Stimulated activated CD4-positive, alpha-beta T cell treated with anti-CD3 and anti-CD28 coated beads, Interleukin-4, amount 100 ng/mL, for 24 hours (primary cell): ENCODE data around the gene CTNND2.

ENCODE experiments used
- DNase-seq: peaks from one replicate; pipeline ENCODE4 v3.0.0-alpha.2; 2020

Gene CTNND2

GRCh38 chr5:11300736-11301135 lies 603.5 kb downstream of the CTNND2 start:
- DNase-seq, result no peak

- DNase-seq, result no peak
These were observed 605.4 kb downstream of the CTNND2 start for GRCh38 chr5:11298877-11299276.

DNA sequence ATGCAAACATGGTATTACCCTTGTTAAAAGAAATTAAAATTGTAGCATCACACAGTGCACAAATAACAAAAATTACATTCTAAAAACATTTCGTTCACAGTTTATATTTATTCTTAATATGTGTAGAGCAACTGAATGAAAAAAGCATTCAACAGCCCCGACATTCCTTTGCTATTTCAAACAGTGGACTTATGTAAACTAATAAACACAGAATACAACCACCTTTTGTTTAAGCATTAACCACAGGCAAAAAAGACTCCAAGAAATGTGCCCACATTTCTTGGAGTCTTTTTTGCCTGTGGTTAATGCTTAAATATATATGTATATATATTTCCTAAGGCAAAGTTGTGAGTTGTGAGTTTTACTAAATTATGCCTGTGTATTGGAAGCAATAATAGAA lies 610.7 kb downstream of the CTNND2 start:
- DNase-seq, result no peak

DNA sequence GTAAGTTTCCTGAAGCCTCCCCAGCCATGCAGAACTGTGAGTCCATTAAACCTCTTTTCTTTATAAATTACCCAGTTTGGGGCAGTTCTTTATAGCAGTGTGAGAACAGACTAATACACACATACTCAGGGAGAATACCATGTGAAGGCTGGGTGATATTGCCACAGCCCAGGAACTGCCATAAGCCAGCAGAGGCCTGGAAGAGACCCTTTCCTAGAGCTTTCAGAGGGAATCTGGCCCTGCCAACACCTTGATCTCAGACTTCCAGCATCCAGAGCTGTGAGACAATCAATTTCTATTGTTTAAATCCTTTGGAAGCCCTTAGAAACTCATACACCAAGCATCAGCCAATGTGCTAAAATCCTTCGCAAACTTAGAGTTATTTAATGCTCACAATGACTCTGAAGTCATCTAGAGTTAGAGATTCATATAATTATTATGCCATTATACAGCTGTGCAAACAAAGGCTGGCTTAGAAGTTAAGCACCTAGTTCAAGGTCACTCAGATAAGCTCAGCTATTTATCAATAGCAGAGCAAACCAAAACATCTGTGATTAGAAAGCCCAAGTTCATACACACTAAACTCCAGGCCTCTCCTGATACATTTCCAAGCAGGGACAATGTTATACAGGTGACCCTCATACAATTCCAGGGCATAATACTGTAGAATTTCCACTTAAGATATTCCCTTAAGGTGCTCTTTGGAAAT lies 611.4 kb downstream of the CTNND2 start:
- no peak for DNase-seq

- DNase-seq, result no peak
These were observed 614.5 kb downstream of the CTNND2 start for GRCh38 chr5:11289733-11290132.

GRCh38 chr5:11289208-11289607 lies 615.0 kb downstream of the CTNND2 start:
- no peak for DNase-seq

- DNase-seq, result no peak
These were observed 622.4 kb downstream of the CTNND2 start for GRCh38 chr5:11281842-11282241.

- no peak for DNase-seq
These were observed 626.9 kb downstream of the CTNND2 start for GRCh38 chr5:11277323-11277722.

GRCh38 chr5:11273180-11273903 lies 630.9 kb downstream of the CTNND2 start:
- no peak for DNase-seq

DNA sequence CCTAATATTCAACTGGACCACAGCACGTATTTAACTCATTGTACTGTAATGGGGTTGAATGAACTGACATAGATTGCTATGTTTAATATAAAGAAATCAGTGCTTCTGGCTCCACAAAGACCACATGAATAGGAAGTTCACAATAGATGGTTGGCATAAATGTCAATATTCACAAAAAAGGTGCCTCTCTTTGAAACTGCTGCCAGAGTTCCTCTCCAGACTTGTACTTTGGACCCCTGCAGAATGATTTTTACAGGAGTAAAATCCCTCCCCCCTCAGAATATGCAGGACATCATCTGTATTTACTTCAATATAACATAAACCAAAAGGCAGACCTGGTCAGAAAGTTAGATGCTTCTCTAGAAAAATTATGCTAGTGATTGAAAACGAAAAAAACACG lies 634.7 kb downstream of the CTNND2 start:
- no peak for DNase-seq

DNA sequence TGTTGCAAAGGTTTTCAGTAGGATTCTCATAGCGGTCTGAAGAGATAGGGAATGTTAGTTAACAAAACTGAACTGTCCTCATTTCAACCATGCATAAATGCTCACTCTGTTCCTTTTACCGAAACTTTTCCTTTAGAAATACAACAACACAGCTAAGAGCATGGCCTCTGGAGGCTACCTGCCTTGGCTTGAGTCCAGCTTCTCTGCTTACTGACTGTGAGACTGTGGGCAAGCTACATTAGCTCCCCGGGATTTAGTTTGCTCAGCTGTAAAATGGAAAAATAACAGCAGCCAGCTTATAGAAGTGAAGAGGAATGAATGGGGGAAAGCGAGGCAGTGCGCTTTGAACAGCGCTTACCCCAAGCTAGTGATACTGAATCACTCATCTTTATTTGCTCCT lies 635.4 kb downstream of the CTNND2 start:
- no peak for DNase-seq

GRCh38 chr5:11266331-11266730 lies 637.9 kb downstream of the CTNND2 start:
- no peak for DNase-seq

DNA sequence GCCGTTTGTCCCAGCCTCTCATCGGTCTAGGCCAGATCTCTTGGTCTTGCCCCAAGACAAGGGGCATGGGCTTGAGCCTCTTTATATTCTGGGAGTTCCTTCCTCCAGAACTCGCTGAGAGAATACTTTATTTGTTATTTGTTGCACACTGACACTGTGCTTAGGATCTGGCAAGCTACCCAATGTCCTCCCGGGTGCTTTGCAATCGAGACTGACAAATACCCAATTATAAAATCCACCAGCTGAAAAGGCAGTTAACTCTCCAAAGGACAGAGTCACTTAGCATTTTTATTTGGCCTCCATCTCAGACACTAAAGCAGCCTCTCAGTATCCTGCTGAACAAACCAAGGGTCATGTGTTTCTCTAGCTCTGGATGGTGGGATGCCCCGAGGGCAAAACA lies 643.0 kb downstream of the CTNND2 start:
- no peak for DNase-seq

DNA sequence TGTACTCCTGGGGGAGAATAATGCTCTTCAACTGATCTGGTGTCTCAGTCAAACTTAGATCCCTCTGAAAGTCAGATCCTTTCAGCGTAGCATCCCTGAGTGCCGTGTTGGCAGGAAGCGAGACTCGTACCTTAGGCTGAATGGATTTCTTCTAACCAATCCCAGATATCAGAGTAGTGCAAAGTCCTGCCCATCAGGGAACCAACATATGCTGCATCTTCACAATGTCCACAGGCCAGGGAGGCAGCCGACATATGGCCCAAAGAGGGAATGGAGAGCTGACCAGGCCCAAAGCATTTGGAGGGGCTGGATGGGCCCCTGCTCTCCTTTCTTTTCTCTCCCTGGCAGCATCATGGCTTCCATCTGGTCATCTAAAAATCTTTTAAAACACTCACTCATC lies 646.2 kb downstream of the CTNND2 start:
- DNase-seq, result no peak

GRCh38 chr5:11252523-11252922 lies 651.7 kb downstream of the CTNND2 start:
- DNase-seq, result no peak

- no peak for DNase-seq
These were observed 652.2 kb downstream of the CTNND2 start for GRCh38 chr5:11252075-11252474.

GRCh38 chr5:11251247-11251646 lies 653.0 kb downstream of the CTNND2 start:
- DNase-seq, result no peak

DNA sequence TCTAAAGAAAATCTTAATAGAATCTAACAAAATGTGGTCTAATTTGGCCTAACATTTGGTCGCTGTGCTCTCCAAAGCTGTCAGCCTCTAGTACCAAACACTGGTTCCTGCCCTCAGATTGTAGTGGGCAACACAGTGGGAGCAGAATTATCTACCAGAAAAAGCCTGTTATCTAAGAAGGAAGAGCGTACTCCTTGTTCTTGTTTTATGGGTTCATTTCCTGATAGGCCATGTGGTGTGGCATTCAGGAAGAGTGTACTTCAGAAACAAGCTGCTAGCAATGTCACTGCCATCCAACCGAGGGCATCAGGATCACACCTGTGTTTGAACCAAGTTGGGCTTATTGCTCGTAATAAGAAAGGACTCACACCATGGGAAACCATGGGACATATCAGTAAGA lies 655.3 kb downstream of the CTNND2 start:
- no peak for DNase-seq

GRCh38 chr5:11247224-11247623 lies 657.0 kb downstream of the CTNND2 start:
- no peak for DNase-seq

- no peak for DNase-seq
These were observed 663.7 kb downstream of the CTNND2 start for GRCh38 chr5:11240293-11241190.

GRCh38 chr5:11239261-11240015 lies 664.8 kb downstream of the CTNND2 start:
- no peak for DNase-seq

GRCh38 chr5:11234501-11234911 lies 669.7 kb downstream of the CTNND2 start:
- no peak for DNase-seq

DNA sequence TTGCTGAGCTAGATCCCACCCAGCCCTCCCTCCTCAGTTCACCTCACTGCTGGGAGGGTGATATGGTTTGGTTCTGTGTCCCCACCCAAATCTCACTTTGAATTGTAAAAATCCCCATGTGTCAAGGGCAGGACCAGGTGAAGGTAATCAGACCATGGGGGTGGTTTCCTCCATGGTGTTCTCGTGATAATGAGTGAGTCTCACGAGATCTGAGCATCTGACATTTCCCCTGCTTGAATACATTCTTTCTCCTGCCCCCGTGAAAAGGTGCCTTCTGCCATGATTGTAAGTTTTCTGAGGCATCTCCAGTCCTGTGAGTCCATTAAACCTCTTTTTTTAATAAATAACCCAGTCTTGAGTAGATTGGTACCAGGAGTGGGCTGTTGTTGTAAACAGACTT lies 673.4 kb downstream of the CTNND2 start:
- no peak for DNase-seq
